MV-4-11 (cell line): ENCODE measurements around the gene APEH.

Experiments
- DNase-seq: peaks from one replicate; lab custom pipeline; 2025; lab: John Stamatoyannopoulos, UW

APEH gene

GRCh38 chr3:49650637-49651036 is 23.5 kb upstream of the APEH start:
- no peak for DNase-seq

DNA sequence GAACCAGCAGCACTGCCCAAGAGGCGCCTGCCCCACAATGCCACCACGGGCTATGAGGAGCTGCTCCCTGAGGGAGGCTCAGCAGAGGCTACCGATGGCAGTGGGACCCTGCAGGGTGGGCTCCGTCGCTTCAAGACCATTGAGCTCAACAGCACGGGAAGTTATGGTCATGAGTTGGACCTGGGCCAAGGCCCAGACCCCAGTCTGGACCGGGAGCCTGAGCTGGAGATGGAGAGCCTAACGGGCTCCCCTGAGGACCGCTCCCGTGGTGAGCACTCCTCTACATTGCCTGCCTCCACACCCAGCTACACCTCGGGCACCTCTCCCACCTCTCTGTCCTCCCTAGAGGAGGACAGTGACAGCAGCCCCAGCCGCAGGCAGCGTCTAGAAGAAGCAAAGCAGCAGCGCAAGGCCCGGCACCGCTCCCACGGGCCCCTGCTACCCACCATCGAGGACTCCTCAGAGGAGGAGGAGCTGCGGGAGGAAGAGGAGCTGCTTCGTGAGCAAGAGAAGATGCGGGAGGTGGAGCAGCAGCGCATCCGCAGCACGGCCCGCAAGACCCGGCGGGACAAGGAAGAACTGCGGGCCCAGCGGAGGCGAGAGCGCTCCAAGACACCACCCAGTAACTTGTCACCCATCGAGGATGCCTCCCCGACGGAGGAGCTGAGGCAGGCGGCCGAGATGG is 21.8 kb upstream of the APEH start:
- DNase-seq: no peak

DNA sequence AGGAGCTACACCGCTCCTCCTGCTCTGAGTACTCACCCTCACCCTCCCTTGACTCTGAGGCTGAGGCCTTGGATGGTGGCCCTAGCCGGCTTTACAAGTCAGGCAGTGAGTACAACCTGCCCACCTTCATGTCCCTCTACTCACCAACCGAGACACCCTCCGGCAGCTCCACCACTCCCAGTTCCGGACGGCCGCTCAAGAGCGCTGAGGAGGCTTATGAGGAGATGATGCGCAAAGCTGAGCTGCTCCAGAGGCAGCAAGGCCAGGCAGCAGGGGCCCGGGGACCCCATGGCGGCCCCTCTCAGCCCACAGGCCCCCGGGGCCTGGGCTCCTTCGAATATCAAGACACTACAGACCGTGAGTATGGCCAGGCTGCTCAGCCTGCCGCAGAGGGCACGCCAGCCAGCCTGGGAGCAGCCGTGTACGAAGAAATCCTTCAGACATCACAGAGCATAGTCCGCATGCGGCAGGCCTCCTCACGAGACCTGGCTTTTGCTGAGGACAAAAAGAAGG is 21.2 kb upstream of the APEH start:
- no peak for DNase-seq

DNA sequence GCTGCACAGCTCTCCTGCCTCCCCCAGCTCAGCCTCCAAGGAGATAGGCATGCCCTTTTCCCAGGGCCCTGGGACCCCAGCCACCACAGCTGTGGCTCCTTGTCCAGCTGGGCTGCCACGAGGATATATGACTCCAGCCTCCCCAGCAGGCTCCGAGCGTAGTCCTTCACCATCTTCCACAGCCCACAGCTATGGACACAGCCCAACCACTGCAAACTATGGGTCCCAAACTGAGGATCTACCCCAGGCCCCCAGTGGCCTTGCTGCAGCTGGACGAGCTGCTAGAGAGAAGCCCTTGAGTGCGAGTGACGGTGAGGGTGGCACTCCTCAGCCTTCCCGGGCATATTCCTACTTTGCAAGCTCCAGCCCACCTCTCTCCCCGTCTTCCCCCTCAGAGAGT is 20.5 kb upstream of the APEH start:
- DNase-seq: no peak

- no peak for DNase-seq
Measured at GRCh38 chr3:49654176-49654825, 19.9 kb upstream of the APEH start.

DNA sequence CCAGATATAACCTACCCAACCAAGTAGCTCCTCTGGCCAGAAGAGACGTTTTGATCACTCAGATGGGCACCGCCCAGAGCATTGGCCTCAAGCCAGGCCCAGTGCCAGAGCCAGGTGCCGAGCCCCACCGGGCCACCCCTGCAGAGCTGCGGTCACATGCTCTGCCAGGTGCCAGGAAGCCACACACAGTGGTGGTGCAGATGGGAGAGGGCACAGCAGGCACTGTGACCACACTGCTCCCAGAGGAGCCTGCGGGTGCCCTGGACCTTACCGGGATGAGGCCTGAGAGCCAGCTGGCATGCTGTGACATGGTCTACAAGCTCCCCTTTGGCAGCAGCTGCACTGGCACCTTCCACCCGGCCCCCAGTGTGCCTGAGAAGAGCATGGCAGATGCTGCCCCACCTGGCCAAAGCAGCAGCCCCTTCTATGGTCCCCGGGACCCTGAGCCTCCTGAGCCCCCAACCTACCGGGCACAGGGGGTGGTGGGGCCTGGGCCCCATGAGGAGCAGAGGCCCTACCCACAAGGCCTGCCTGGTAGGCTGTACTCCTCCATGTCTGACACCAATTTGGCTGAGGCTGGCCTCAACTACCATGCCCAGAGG is 19.1 kb upstream of the APEH start:
- DNase-seq: no peak

- DNase-seq: no peak
Measured at GRCh38 chr3:49655731-49656285, 18.3 kb upstream of the APEH start.

- DNase-seq: peak; percentile 58
Measured at GRCh38 chr3:49656541-49657112, 17.5 kb upstream of the APEH start.

DNA sequence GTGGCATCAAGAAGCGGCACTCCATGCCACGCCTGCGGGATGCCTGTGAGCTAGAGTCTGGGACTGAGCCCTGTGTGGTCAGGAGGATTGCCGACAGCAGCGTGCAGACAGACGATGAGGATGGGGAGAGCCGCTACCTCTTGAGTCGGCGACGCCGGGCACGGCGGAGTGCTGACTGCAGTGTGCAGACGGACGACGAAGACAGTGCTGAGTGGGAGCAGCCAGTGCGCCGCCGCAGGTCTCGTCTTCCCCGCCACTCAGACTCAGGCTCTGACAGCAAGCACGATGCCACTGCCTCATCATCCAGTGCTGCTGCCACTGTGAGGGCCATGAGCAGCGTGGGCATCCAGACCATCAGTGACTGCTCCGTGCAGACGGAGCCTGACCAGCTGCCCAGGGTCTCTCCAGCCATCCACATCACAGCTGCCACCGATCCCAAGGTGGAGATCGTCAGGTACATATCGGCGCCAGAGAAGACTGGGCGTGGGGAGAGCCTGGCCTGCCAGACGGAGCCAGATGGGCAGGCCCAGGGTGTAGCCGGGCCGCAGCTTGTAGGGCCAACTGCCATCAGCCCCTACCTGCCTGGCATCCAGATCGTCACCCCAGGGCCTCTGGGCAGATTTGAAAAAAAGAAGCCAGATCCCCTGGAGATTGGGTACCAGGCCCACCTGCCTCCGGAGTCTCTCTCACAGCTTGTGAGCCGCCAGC is 16.8 kb upstream of the APEH start:
- DNase-seq: no peak

DNA sequence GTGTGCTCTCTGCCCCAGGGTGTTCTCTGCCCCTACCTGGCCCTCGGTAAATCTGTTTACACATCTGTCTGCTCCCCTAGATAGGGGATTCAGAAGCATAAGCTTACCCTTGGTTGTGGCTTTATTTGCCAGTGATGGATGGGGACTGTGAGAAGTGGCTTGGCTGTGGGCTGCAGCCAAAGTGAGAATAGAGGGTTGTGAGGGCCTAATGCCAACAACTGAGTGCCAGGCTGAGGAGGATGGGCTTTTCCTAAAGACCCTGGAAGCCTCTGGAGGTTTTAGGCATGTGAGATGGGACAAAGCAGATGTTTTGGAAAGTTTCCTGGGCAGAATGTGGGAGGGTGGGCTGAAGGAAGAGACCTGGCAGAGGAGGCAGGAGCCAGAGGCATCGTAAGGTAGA is 15.4 kb upstream of the APEH start:
- DNase-seq: no peak

DNA sequence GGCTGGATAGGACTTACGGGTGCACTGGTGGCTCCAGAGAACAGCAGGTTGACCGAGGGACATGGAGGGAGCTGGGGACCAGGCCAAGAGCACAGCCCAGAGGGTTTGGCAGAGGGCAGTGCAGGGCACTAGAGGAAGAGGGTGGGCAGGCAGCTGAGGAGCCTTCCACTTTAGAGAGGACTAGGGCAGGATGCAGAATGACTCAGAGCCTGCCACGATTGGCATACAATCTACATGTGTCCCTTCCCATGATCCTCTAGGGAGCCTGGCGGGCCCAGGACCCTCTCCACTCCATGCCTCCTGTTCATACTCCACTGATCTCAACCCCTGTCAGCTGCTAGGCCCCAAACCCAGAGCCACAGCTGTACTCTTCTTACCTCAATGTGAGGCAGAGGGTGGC is 14.4 kb upstream of the APEH start:
- DNase-seq: no peak

- no peak for DNase-seq
Measured at GRCh38 chr3:49661281-49661680, 12.9 kb upstream of the APEH start.

GRCh38 chr3:49662021-49662420 is 12.1 kb upstream of the APEH start:
- DNase-seq: no peak

- DNase-seq: no peak
Measured at GRCh38 chr3:49662720-49663413, 11.3 kb upstream of the APEH start.

DNA sequence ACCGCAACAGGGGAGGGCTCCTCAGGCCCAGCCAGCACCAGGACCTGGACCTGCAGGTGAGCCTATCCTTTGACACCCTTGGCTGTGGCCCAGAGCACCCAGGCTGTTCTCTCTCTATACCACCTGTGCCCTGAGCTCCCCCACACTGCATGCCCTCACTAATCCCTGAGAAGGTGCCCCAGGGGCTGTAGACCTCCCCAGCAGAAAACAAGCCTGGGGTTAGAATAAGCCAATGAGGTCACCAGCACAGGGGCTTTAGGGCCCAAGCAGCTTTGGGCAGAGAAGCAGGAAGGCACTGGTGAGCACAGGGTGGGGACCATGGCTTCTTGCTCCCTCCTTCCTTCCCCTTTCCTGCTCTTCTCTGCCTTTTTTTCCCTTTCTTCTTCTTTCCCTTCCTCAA is 10.3 kb upstream of the APEH start:
- DNase-seq: no peak

DNA sequence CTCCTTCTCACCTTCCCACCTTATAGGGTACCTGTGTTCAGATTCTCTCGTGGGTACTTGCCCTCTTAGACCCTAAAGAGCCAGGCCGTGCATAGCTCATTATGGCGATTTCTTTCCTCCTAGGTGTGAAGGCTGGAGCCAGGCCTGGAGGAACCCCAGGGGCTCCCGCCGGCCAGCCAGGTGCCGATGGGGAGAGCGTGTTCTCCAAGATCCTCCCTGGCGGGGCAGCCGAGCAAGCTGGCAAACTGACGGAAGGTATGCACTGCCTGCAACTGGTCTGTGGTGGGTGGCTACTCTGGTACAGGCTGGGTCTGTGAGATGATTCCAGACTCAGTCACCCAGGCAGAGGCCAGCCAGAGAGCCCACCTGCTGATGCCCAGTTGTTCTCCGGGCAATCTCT is 9.9 kb upstream of the APEH start:
- DNase-seq: no peak

- no peak for DNase-seq
Measured at GRCh38 chr3:49665822-49666519, 8.2 kb upstream of the APEH start.

GRCh38 chr3:49666592-49666991 is 7.6 kb upstream of the APEH start:
- DNase-seq: no peak

GRCh38 chr3:49667701-49668413 is 6.3 kb upstream of the APEH start:
- DNase-seq: no peak

- no peak for DNase-seq
Measured at GRCh38 chr3:49668414-49668797, 5.7 kb upstream of the APEH start.
